Caki2 (cell line): ENCODE measurements around the gene TMED6. TPM values are rescaled to one million over a fixed set of nuclear protein-coding genes. Genes with fewer than 3 reads are reported as not detected.

Experiments
- DNase-seq: peaks from one replicate; pipeline ENCODE4 v3.0.0-alpha.2; 2015; ENCODE audit warnings: low read depth
- in situ Hi-C: cut with HindIII; loops from 2 replicates; pipeline ENCODE4 v1.10.0; 2016; ENCODE audit warnings: low sequenced_read_pairs, low pct_unique_long_range_greater_than_20kb, mixed read lengths
- total RNA-seq: library from RNA; depleted of rRNA; stranded (reverse); fragments of >200 nt; shearing (Covaris generic); gene quantifications from 2 replicates; pipeline ENCODE4 v1.2.3, GENCODE V29; 2014; ENCODE audit warnings: low replicate concordance; rRNA removed

Gene TMED6
- 4.1 TPM in 1 of 2 replicates, not detected in the other for total RNA-seq

- peak; percentile 57 for DNase-seq
- in situ Hi-C loops: no loop called here
These were observed at the start of gene TMED6 for GRCh38 chr16:69351309-69352027. Gene TMED6, minus strand, starts transcription at chr16:69351786. Its CDS starts 33 bp downstream, at chr16:69351753.

GRCh38 chr16:69399361-69399760 is 47.8 kb upstream of the TMED6 start:
- DNase-seq: no peak
- in situ Hi-C loops: loop anchor here (5.0 kb wide), 1 partner anchor 63 kb away; no protein-coding TSS in a partner anchor

- in situ Hi-C loops: loop anchor here (5.0 kb wide), 1 partner anchor 64 kb away; no protein-coding TSS in a partner anchor
- peak; percentile 91 for DNase-seq
These were observed 46.4 kb upstream of the TMED6 start for GRCh38 chr16:69397821-69398521.

- in situ Hi-C loops: loop anchor here (5.0 kb wide), 1 partner anchor 66 kb away; no protein-coding TSS in a partner anchor
These were observed 44.8 kb upstream of the TMED6 start for GRCh38 chr16:69396187-69397061.

GRCh38 chr16:69395859-69396186 is 44.2 kb upstream of the TMED6 start:
- DNase-seq: no peak
- in situ Hi-C loops: loop anchor here (5.0 kb wide), 1 partner anchor 66 kb away; no protein-coding TSS in a partner anchor

More at GRCh38 chr16:69396187-69397061, 44.8 kb upstream of the TMED6 start:
- peak; percentile 96 for DNase-seq

GRCh38 chr16:69393898-69394849 is 42.6 kb upstream of the TMED6 start:
- DNase-seq: no peak
- in situ Hi-C loops: no loop called here

GRCh38 chr16:69386596-69386995 is 35.0 kb upstream of the TMED6 start:
- no peak for DNase-seq
- in situ Hi-C loops: no loop called here

- in situ Hi-C loops: no loop called here
These were observed 33.4 kb upstream of the TMED6 start for GRCh38 chr16:69384974-69385373.

GRCh38 chr16:69382421-69382820 is 30.8 kb upstream of the TMED6 start:
- in situ Hi-C loops: no loop called here
- DNase-seq: no peak

More at GRCh38 chr16:69384974-69385373, 33.4 kb upstream of the TMED6 start:
- no peak for DNase-seq

- DNase-seq: no peak
- in situ Hi-C loops: no loop called here
These were observed 29.6 kb upstream of the TMED6 start for GRCh38 chr16:69381231-69381630.

- in situ Hi-C loops: no loop called here
These were observed 27.2 kb upstream of the TMED6 start for GRCh38 chr16:69378760-69379159.

GRCh38 chr16:69378036-69378435 is 26.4 kb upstream of the TMED6 start:
- no peak for DNase-seq
- in situ Hi-C loops: no loop called here

More at GRCh38 chr16:69378760-69379159, 27.2 kb upstream of the TMED6 start:
- no peak for DNase-seq

- DNase-seq: no peak
- in situ Hi-C loops: no loop called here
These were observed 24.9 kb upstream of the TMED6 start for GRCh38 chr16:69376393-69377059.

GRCh38 chr16:69373019-69373418 is 21.4 kb upstream of the TMED6 start:
- no peak for DNase-seq
- in situ Hi-C loops: no loop called here

GRCh38 chr16:69371564-69371963 is 20.0 kb upstream of the TMED6 start:
- DNase-seq: no peak
- in situ Hi-C loops: no loop called here

GRCh38 chr16:69368866-69369265 is 17.3 kb upstream of the TMED6 start:
- in situ Hi-C loops: no loop called here
- DNase-seq: no peak

- in situ Hi-C loops: no loop called here
- DNase-seq: no peak
These were observed 16.4 kb upstream of the TMED6 start for GRCh38 chr16:69367980-69368379.
